H9 (cell line): ENCODE data around the gene MIEF1. TPM values are rescaled to one million over a fixed set of nuclear protein-coding genes. Genes with fewer than 3 reads are reported as not detected.

ENCODE experiments used
- DNase-seq: peaks from one replicate; pipeline ENCODE4 v3.0.0-alpha.2; 2017
- H2AFZ ChIP-seq: one replicate; pipeline ENCODE4 v1.6.1; 2013; ENCODE audit warnings: mild to moderate bottlenecking, low read length, control low read depth, moderate library complexity
- H2AK5ac ChIP-seq: 2 replicates; pipeline ENCODE4 v1.6.1; 2013; ENCODE audit warnings: low read length, control low read depth, mixed read lengths; ENCODE audit not compliant: insufficient read length
- H2BK120ac ChIP-seq: one replicate; pipeline ENCODE4 v1.6.1; 2013; ENCODE audit warnings: low read depth, mild to moderate bottlenecking, low read length, control low read depth, inconsistent platforms; ENCODE audit not compliant: poor library complexity, severe bottlenecking
- H2BK12ac ChIP-seq: 2 replicates; pipeline ENCODE4 v1.6.1; 2013; ENCODE audit warnings: low read length, control low read depth, mixed read lengths, low read depth; ENCODE audit not compliant: insufficient read length
- H2BK15ac ChIP-seq: 2 replicates; pipeline ENCODE4 v1.6.1; 2013; ENCODE audit warnings: low read depth, low read length, control low read depth
- H2BK20ac ChIP-seq: one replicate; pipeline ENCODE4 v1.6.1; 2013; ENCODE audit warnings: low read depth, mild to moderate bottlenecking, low read length, control low read depth, inconsistent platforms; ENCODE audit not compliant: poor library complexity, severe bottlenecking
- H2BK5ac ChIP-seq: 2 replicates; pipeline ENCODE4 v1.6.1; 2013; ENCODE audit warnings: low read length, control low read depth, mixed read lengths; ENCODE audit not compliant: insufficient read length
- H3K14ac ChIP-seq: 2 replicates; pipeline ENCODE4 v1.6.1; 2013; ENCODE audit warnings: low read length, control low read depth; ENCODE audit not compliant: insufficient read depth
- H3K18ac ChIP-seq: 2 replicates; pipeline ENCODE4 v1.6.1; 2013; ENCODE audit warnings: low read depth, mild to moderate bottlenecking, mixed read lengths, low read length, control low read depth; ENCODE audit not compliant: insufficient read length
- H3K23ac ChIP-seq: 2 replicates; pipeline ENCODE4 v1.6.1; 2013; ENCODE audit warnings: low read length, control low read depth, mixed read lengths, low read depth; ENCODE audit not compliant: insufficient read length
- H3K23me2 ChIP-seq: 2 replicates; pipeline ENCODE4 v1.6.1; 2013; ENCODE audit warnings: low read depth, mild to moderate bottlenecking, mixed read lengths, low read length, control low read depth; ENCODE audit not compliant: insufficient read length, poor library complexity, severe bottlenecking
- H3K27ac ChIP-seq: 2 replicates; pipeline ENCODE4 v1.5.1; 2013; ENCODE audit warnings: low read length, control low read depth, mixed read lengths, low read depth; ENCODE audit not compliant: insufficient read length
- H3K27me3 ChIP-seq: 2 replicates; pipeline ENCODE4 v1.6.1; 2013; ENCODE audit warnings: low read length, control low read depth, inconsistent platforms; ENCODE audit not compliant: insufficient read depth
- H3K4ac ChIP-seq: 2 replicates; pipeline ENCODE4 v1.6.1; 2013; ENCODE audit warnings: low read depth, mild to moderate bottlenecking, control low read depth, inconsistent platforms, low read length, moderate library complexity
- H3K4me1 ChIP-seq: 2 replicates; pipeline ENCODE4 v1.6.1; 2013; ENCODE audit warnings: low read length, control low read depth, inconsistent platforms; ENCODE audit not compliant: insufficient read depth
- H3K4me2 ChIP-seq: 2 replicates; pipeline ENCODE4 v1.6.1; 2013; ENCODE audit warnings: low read length, control low read depth, mixed read lengths; ENCODE audit not compliant: insufficient read length, insufficient read depth
- H3K56ac ChIP-seq: 2 replicates; pipeline ENCODE4 v1.6.1; 2013; ENCODE audit warnings: low read depth, mild to moderate bottlenecking, mixed read lengths, low read length, control low read depth; ENCODE audit not compliant: insufficient read length
- H3K79me1 ChIP-seq: 2 replicates; pipeline ENCODE4 v1.6.1; 2013; ENCODE audit warnings: low read depth, mild to moderate bottlenecking, moderate library complexity, low read length, control low read depth, inconsistent platforms; ENCODE audit not compliant: insufficient read depth, poor library complexity, severe bottlenecking
- H3K79me2 ChIP-seq: 2 replicates; pipeline ENCODE4 v1.6.1; 2013; ENCODE audit warnings: low read length, control low read depth, inconsistent platforms; ENCODE audit not compliant: insufficient read depth
- H3K9ac ChIP-seq: 2 replicates; pipeline ENCODE4 v1.6.1; 2013; ENCODE audit warnings: low read length, control low read depth, mixed read lengths; ENCODE audit not compliant: insufficient read length; ENCODE audit errors: extremely low read depth
- H3K9me3 ChIP-seq: one replicate; pipeline ENCODE4 v1.6.1; 2013; ENCODE audit warnings: low read depth, low read length, inconsistent platforms; ENCODE audit not compliant: control insufficient read depth
- H3T11ph ChIP-seq: one replicate; pipeline ENCODE4 v1.6.1; 2013; ENCODE audit warnings: mild to moderate bottlenecking, low read length, control low read depth, inconsistent platforms
- H4K20me1 ChIP-seq: one replicate; pipeline ENCODE4 v1.6.1; 2013; ENCODE audit not compliant: control insufficient read depth, insufficient read length, insufficient read depth
- H4K5ac ChIP-seq: 2 replicates; pipeline ENCODE4 v1.6.1; 2013; ENCODE audit warnings: low read depth, mild to moderate bottlenecking, mixed read lengths, low read length, control low read depth; ENCODE audit not compliant: insufficient read length
- H4K8ac ChIP-seq: replicated peaks from 2 replicates; pipeline ENCODE4 v1.6.1; 2013; ENCODE audit warnings: low read length, control low read depth, mixed read lengths, low read depth; ENCODE audit not compliant: insufficient read length
- H4K91ac ChIP-seq: 2 replicates; pipeline ENCODE4 v1.6.1; 2013; ENCODE audit warnings: low read depth, mild to moderate bottlenecking, moderate library complexity, mixed read lengths, low read length, control low read depth; ENCODE audit not compliant: insufficient read length
- H3K27ac Mint-ChIP-seq, 3 experiments: 2 replicates in 2 of 3; 3 replicates in 1 of 3; pipeline ENCODE4 v1.8.0; 2020 to 2021; ENCODE audit warnings: mixed read lengths in 3 of 3, mild to moderate bottlenecking in 1 of 3, moderate library complexity in 1 of 3
- H3K27me3 Mint-ChIP-seq: 2 replicates; pipeline ENCODE4 v1.8.0; 2021; ENCODE audit warnings: low read depth, mild to moderate bottlenecking, moderate library complexity, mixed read lengths
- H3K36me3 Mint-ChIP-seq, 3 experiments: 2 replicates in 2 of 3; 3 replicates in 1 of 3; pipeline ENCODE4 v1.8.0; 2020 to 2021; ENCODE audit warnings: low read depth in 3 of 3, mixed read lengths in 3 of 3; ENCODE audit not compliant: insufficient read depth in 1 of 3
- H3K4me1 Mint-ChIP-seq, 2 experiments: 2 replicates each; pipeline ENCODE4 v1.8.0; 2020; ENCODE audit warnings: mixed read lengths in 2 of 2
- H3K4me3 Mint-ChIP-seq, 2 experiments: 2 replicates in 1 of 2; 3 replicates in 1 of 2; pipeline ENCODE4 v1.8.0; 2020 to 2021; ENCODE audit warnings: mild to moderate bottlenecking in 2 of 2, mixed read lengths in 2 of 2, moderate library complexity in 1 of 2
- H3K9me3 Mint-ChIP-seq, 2 experiments: 2 replicates in 1 of 2; 3 replicates in 1 of 2; pipeline ENCODE4 v1.8.0; 2020; ENCODE audit warnings: mild to moderate bottlenecking in 2 of 2, mixed read lengths in 2 of 2, moderate library complexity in 1 of 2
- WGBS: extraction: QIAGEN DNeasy Blood & Tissue Kit; methylation state at CpG from one replicate; pipeline ENCODE4 v1.1.7; 2013; ENCODE audit warnings: missing lambda C conversion rate, low lambda C conversion rate, mixed read lengths; ENCODE audit not compliant: insufficient read length; ENCODE audit errors: extremely low coverage; 5-methylcytosine and 5-hydroxymethylcytosine counted together
- total RNA-seq: library from RNA; stranded (reverse); gene quantifications from 2 replicates; pipeline ENCODE4 v1.2.1, GENCODE V29; 2021
- TF ChIP-seq, protein P1 (sequence below): fragments of 200-600 bp; sonication (generic); conservative IDR thresholded peaks from 3 replicates; pipeline ENCODE4 v1.8.0; 2021; ENCODE audit warnings: antibody characterized with exemption, mild to moderate bottlenecking

MIEF1 gene
- total RNA-seq, 1 experiment from 2014 or later = 32.6 TPM

DNA sequence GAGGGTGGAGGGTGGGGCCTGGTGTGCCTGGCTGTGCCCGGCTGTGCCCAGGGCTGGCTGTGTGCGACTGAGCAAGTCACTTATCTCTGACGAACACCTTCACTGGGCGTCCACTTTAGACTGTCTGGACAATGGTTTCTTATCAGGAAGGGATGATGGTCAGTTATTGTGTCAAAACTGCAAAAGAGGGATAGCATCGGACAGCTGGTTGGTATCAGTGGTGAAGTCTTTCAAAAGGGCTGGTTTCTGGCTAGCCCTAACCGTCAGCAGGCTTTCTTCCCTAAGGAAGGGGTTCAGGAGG lies 49.4 kb upstream of the MIEF1 start:
- H3K4me1 Mint-ChIP-seq = peaks cover 21 to 33% of the 10 kb centered on the region in 2 experiments

More for the DNA sequence above, 49.4 kb upstream of the MIEF1 start:
- H2AFZ ChIP-seq = no peak overlapping the region
- no peaks in the 10 kb centered on the region for H3K79me2 ChIP-seq
- no peak overlapping the region for H4K91ac ChIP-seq
- H3K79me1 ChIP-seq = no peaks in the 10 kb centered on the region
- no peak overlapping the region for H2BK20ac ChIP-seq
- H3K9me3 ChIP-seq = no peaks in the 10 kb centered on the region
- no peak overlapping the region for H4K5ac ChIP-seq
- H3K4me2 ChIP-seq = no peak overlapping the region
- Mint-ChIP-seq H3K27me3 (peaks cover 50% of the 10 kb centered on the region), H3K36me3 (peaks cover 0 to 3% (median 0%) of the 10 kb centered on the region in 3 experiments; a peak in 1 of 7 replicates), H3K27ac (peak overlapping the region in 1 of 3 experiments; percentile 36; a peak in 1 of 7 replicates), H3K4me3 (no peak overlapping the region), H3K9me3 (no peaks in the 10 kb centered on the region)
- no peak overlapping the region for H3K27ac ChIP-seq
- no peak overlapping the region for H3K14ac ChIP-seq
- TF ChIP-seq, protein P1, sequence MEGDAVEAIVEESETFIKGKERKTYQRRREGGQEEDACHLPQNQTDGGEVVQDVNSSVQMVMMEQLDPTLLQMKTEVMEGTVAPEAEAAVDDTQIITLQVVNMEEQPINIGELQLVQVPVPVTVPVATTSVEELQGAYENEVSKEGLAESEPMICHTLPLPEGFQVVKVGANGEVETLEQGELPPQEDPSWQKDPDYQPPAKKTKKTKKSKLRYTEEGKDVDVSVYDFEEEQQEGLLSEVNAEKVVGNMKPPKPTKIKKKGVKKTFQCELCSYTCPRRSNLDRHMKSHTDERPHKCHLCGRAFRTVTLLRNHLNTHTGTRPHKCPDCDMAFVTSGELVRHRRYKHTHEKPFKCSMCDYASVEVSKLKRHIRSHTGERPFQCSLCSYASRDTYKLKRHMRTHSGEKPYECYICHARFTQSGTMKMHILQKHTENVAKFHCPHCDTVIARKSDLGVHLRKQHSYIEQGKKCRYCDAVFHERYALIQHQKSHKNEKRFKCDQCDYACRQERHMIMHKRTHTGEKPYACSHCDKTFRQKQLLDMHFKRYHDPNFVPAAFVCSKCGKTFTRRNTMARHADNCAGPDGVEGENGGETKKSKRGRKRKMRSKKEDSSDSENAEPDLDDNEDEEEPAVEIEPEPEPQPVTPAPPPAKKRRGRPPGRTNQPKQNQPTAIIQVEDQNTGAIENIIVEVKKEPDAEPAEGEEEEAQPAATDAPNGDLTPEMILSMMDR = no peak
- H3K23ac ChIP-seq = no peak overlapping the region
- H2BK5ac ChIP-seq = no peak overlapping the region
- H3K4me1 ChIP-seq = 0 out of 2 replicates have a peak, but pooled peaks cover 2% of the 10 kb centered on the region
- no peak overlapping the region for H3K56ac ChIP-seq
- no peak overlapping the region for H4K8ac ChIP-seq
- no peak overlapping the region for H2BK12ac ChIP-seq
- H3K23me2 ChIP-seq = no peaks in the 10 kb centered on the region
- H3T11ph ChIP-seq = no peak overlapping the region
- no peak overlapping the region for H2AK5ac ChIP-seq
- no peak overlapping the region for H3K4ac ChIP-seq
- H3K9ac ChIP-seq = no peak overlapping the region
- no peak overlapping the region for H3K18ac ChIP-seq
- no peak for DNase-seq
- WGBS = no CpG with 5 or more reads among the region's 6 CpGs
- H2BK15ac ChIP-seq = no peak overlapping the region
- no peaks in the 10 kb centered on the region for H4K20me1 ChIP-seq
- H2BK120ac ChIP-seq = no peak overlapping the region
- H3K27me3 ChIP-seq = no peaks in the 10 kb centered on the region; the same call in 1 of the 2 replicates
